HG03571 (cell line): ENCODE measurements around the gene VAV2.

Source experiments
- ATAC-seq: cut with Tn5 transposase; IDR thresholded peaks from one replicate; pipeline ENCODE4 v1.9.1; 2021; ENCODE audit not compliant: unreplicated experiment

VAV2 gene

DNA sequence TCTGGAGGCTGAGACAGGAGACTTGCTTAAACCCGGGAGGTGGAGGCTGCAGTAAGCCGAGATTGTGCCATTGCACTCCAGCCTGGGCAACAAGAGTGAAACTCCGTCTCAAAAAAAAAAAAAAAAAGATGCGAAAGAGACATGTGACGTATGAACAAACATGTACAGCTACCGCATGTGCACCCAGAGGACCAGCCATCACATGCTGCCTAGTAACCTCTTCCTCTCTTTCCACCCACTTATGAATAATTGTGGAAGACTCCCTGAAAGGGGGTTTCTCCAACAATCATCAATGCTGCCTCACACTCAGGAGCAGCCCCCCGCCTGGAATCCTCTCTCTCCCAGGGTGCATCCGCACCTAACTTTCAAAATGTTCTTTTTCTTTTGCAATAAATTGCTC is 256.2 kb downstream of the VAV2 start:
- ATAC-seq = no peak

GRCh38 chr9:133735415-133735775 is 256.7 kb downstream of the VAV2 start:
- ATAC-seq = no peak

DNA sequence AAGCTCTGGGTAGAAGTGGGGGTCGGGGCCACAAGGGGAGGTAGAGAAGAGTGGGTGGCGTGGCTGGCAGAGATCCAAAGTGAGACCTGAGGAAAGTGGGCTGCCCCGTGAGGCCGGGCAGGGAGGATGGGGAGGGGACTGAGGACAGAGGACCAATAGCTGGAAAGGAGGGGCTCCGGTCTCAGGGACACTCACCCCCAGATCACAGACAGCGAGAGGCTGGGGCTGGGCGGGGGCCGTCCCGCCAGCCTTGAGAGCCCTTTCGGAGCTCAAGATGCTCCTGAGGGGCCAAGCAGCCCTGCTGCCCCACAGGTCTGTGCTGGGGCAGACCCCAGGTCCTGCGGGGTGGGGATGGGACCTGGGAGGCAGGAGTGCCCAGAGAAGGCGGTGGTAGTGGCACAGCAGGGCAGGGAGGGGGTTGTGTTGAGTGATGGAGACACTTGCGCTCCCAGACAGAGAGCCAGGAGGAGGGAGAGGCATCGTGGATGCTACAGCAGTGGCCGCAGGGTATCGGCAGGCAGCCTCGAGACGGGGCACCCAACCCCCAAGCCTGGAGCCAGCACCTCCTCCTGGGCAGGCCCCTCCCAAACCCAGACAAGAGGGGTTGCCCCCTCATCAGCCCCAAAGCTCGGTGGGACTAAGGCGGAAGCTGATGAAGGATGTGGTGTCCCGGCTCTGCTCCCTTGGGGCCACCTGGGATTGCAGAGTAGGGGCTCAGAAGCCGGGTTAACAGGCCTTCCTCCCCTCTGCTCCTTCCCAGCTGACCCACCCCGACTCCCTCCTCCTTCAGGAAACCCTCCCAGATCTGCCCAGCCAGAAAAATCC is 257.3 kb downstream of the VAV2 start:
- no peak for ATAC-seq

- no peak for ATAC-seq
These were observed 258.2 kb downstream of the VAV2 start for GRCh38 chr9:133733796-133734533.

DNA sequence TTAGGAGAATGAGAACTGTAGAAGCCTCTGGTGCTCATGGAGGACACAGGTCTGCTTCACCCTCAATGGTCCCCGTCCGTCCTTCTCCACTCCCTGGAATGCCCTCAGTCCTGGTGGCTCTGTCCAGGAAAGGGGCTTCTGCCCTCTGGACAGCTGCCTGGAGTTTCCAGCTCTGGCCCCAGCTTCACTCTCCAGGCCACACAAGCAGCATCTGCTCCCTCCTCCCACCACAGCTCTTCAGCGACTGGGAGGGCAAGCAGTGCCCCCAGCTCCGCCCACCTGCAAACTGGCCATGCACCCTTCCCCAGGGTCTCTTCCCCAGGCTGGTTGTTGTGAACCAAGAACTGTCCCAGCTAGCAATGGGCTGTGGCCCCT is 258.7 kb downstream of the VAV2 start:
- no peak for ATAC-seq

DNA sequence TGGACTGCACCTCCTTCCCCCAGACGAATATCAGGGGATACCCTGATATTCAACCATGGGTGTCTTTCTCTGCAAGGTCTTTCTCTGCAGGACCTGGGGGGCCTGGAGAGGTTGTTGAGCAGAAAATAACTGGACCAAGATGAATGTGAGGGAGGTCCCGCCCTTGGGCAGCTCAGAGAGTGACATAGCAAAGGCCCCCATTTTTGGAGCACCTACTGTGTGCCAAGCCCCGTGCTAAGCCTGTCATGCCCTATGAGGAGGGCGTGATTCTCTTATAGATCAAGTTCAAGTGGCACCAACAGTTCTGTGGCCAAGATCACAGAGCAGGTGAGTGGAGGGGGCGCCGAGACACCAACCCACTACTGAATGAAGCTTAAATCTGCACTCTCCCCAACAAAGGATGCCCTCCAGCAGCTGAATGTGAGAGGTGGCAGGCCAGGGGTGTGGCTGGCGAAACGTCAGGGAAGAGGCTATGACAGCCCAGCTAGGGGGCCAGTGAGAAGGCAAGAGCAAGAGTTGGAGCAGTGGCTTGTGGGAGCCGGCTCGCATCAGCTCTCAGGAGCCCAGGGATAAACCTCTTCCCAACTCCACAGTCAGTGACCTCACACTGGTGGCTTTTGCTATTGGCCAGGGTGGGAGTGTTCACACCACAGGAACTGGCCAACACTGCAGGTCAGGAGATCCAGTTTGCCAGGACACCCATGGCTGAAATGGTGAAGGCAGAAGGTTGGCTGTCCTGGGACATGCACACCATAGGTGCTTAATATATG is 259.3 kb downstream of the VAV2 start:
- ATAC-seq = no peak

DNA sequence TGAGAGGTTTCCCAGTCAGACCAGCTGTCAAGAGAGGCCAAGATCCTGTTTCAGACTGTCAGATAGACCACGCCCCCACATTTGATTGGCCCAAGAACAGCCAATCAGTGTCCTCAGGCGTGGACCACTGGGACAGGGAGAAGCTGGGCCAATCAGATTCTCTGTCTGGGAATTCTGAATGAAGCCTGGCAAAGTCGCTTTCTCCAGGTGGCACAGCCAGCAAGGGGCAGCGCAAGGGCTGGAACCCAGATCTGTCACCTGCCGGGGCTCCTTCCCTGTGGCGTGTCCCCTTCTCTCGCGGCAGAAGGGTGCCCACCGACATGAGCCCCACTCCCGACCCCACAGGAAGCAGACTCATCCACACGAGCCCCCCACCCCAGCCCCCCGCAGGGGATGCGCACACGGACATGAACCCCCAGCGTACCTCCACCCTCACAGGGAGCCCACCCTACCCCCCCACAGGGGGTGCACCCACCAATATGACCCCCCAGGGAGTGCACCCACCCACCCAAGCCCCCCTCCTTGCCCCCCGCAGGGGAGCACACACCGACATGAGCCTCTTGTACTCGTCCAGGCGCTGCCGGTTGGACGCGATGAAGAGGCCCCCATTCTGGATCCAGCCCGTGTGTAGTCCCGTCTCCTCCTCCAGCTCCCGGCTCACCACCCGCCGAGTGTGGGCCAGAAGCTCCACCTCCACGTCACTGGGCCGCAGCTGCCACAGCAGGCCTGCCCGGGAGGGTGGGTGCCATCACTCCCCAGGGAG is 260.1 kb downstream of the VAV2 start:
- no peak for ATAC-seq

DNA sequence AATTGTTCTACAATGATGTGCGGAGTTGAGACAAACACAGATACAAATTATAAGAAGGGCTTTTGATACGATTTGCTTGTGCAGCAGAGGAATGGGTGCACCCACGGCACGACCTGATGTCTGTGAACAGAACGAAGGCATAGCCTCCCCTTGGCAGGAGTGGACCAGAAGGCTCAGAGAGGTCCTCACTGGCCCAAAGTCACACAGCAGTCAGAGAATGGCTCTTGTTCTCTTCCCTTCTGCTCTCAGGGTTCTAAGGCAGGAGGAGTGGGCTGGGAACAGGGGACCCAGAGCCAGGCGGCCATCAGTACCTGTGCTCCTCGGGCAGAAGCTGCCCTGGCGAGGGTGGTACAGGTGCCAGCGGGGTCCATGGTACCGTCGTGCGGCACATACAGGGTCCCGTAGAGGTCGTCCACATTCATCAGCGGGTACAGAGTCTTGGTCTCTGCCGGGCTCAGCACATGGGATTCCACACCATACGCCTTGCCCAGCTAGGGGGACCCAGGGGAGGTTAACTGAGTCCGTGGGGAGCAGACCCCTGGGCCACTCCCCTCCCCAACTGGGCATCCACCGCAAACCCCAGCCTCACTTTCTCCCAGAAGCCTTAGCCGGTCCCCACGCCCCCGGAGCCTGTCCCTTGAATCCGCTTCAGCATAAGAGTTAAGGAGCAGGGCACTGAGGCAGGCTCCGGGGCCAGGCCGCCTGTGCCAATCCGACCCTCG is 261.0 kb downstream of the VAV2 start:
- no peak for ATAC-seq

GRCh38 chr9:133729617-133730281 is 262.4 kb downstream of the VAV2 start:
- ATAC-seq = no peak

- ATAC-seq = no peak
These were observed 263.1 kb downstream of the VAV2 start for GRCh38 chr9:133728856-133729616.

DNA sequence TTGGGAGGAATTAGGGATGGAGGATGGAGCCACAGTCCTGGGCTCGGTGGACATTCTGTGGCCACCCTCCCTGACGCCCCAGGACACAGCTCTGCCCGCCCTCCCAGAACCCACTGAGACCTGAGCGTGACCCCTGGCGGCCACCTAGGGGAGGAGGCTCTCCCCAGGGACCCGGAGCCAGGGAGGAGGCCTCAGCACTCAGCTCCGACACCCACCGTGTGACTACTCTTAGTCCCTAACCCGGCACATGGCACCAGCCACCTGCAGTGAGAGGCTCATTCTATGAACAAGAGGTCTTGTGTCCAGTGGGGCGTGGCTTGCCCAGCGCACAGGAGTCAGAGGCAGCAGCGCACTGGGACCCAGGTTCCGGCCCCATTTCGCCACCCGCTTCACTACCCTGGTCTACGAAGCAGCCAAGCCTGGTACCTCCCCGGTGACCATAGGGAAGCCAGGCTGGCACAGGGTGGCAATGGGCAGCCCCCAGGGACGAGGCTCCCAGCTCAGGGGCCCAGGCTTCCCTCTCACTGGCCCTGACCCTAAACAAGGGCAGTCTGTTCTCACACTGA is 264.2 kb downstream of the VAV2 start:
- ATAC-seq = no peak

DNA sequence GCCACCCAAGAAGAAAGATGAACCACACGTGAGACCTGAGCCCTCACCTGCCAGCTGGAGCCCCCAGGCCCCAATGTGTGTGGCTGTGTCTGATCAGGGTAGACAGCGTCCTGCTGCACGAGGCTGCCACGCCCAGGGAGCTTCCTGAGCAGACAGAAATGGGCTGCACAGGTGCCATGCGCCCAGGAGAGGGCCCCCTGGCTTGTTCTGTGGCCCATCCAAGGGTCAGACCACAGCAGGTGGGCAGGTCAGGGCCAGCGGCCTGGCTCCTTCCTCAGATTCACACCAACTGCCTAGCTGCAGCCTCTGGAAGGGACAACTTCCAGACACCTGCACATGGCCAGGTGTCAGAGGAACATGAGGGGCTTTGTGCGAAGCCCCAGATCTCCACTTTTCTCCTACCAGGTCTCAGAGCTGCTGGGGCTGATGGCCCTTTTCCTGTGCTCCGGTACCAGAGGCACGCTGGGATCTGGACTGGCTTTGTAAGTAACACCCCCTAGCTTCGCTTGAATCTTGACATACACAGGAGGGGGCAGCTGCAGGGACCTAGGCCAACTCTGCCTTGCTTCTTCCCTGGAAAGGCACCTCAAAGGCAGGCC is 264.7 kb downstream of the VAV2 start:
- ATAC-seq = no peak

GRCh38 chr9:133726401-133727276 is 265.5 kb downstream of the VAV2 start:
- no peak for ATAC-seq

GRCh38 chr9:133725886-133726285 is 266.2 kb downstream of the VAV2 start:
- no peak for ATAC-seq

- ATAC-seq = no peak
These were observed 273.4 kb downstream of the VAV2 start for GRCh38 chr9:133718563-133719315.

- ATAC-seq = no peak
These were observed 274.8 kb downstream of the VAV2 start for GRCh38 chr9:133717113-133718031.
